Uterus (tissue), 4 donors: Measurements from ENCODE around the gene IFT25. TPM values are rescaled to one million over a fixed set of nuclear protein-coding genes. Genes with fewer than 3 reads are reported as not detected.
A peak's percentile ranks its signal among the peaks of the same experiment; 100 is the strongest.

ENCODE experiments used
- DNase-seq, 2 donors: peaks; one replicate each; pipeline ENCODE4 v3.0.0-alpha.2; 2019 to 2020
- H3K27ac ChIP-seq, 2 donors: fragments of 200-600 bp; sonication (generic); 1 replicate in 1 of 2; 2 replicates in 1 of 2; pipeline ENCODE4 v1.5.1; 2016 to 2018
- H3K27me3 ChIP-seq, 2 donors: fragments of 200-600 bp; sonication (generic); one replicate each; pipeline ENCODE4 v1.5.1; 2018 to 2019; ENCODE audit warnings: control low read depth in 1 of 2
- H3K36me3 ChIP-seq, 2 donors: fragments of 200-600 bp; sonication (generic); one replicate each; pipeline ENCODE4 v1.5.1; 2019; ENCODE audit warnings: control low read depth in 1 of 2
- H3K4me1 ChIP-seq, 2 donors: fragments of 200-600 bp; sonication (generic); one replicate each; pipeline ENCODE4 v1.5.1; 2018 to 2019; ENCODE audit warnings: control low read depth in 1 of 2
- H3K4me3 ChIP-seq, 2 donors: fragments of 200-600 bp; sonication (generic); 1 replicate in 1 of 2; 2 replicates in 1 of 2; pipeline ENCODE4 v1.5.1; 2018 to 2019; ENCODE audit warnings: mild to moderate bottlenecking in 1 of 2
- H3K9me3 ChIP-seq, 2 donors: fragments of 200-600 bp; sonication (generic); one replicate each; pipeline ENCODE4 v1.5.1; 2019; ENCODE audit warnings: control low read depth in 1 of 2
- POLR2A ChIP-seq, 2 donors: fragments of 450-650 bp; IDR thresholded peaks; one replicate each; pipeline ENCODE4 v1.6.1; 2016; ENCODE audit warnings: antibody characterized with exemption in 2 of 2, mild to moderate bottlenecking in 1 of 2, moderate library complexity in 1 of 2
- intact Hi-C: fragments of 100-400 bp; cut with DNase I; formaldehyde crosslinking; loops from one replicate; pipeline ENCODE4 v1.15.1; 2023; ENCODE audit warnings: low total_unique reads
- total RNA-seq, 4 donors: library from RNA; depleted of rRNA in 3 of 4; stranded (reverse); fragments of >200 nt in 3 of 4; gene quantifications; one replicate each; pipeline versions ENCODE4 v1.1.0 to v1.2.4, GENCODE V29; 2014 to 2023
- TF ChIP-seq, protein P1 (sequence below), 4 experiments: fragments of 200-600 bp in 2 of 4; fragments of 450-650 bp in 2 of 4; sonication (generic) in 2 of 4; IDR thresholded peaks; one replicate each; pipeline ENCODE4 v1.5.1; 2016 to 2019; ENCODE audit warnings: antibody characterized with exemption in 4 of 4, mild to moderate bottlenecking in 2 of 4, moderate library complexity in 1 of 4
- donor health status: DM: yes; HTN: yes; CAD: no.

IFT25 gene
- total RNA-seq, 4 donors from 2014 or later = 1.3 to 40.6 (median 28.7) TPM

DNA sequence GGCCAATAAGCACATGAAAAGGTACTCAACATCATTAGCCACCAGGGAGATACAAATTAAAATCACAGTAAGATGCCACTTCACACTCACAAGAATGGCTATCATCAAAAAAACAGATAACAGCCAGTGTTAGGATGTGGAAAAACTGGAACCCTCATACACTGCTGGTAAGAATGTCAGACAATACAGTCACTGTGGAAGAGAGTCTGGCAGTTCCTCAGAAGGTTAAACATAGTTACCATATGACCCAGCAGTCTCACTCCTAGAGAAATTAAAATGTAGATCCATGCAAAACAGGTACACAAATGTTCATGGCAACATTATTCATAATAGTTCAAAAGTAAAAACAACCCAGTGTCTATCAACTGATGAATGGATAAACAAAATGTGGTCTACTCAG, 39.2 kb upstream of the IFT25 start:
- TF ChIP-seq, protein P1, sequence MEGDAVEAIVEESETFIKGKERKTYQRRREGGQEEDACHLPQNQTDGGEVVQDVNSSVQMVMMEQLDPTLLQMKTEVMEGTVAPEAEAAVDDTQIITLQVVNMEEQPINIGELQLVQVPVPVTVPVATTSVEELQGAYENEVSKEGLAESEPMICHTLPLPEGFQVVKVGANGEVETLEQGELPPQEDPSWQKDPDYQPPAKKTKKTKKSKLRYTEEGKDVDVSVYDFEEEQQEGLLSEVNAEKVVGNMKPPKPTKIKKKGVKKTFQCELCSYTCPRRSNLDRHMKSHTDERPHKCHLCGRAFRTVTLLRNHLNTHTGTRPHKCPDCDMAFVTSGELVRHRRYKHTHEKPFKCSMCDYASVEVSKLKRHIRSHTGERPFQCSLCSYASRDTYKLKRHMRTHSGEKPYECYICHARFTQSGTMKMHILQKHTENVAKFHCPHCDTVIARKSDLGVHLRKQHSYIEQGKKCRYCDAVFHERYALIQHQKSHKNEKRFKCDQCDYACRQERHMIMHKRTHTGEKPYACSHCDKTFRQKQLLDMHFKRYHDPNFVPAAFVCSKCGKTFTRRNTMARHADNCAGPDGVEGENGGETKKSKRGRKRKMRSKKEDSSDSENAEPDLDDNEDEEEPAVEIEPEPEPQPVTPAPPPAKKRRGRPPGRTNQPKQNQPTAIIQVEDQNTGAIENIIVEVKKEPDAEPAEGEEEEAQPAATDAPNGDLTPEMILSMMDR (IDR thresholded peaks at IDR 0.05) = no peak
- TF ChIP-seq POLR2A (IDR thresholded peaks at IDR 0.05) = no peak
- Histone ChIP-seq H3K27ac (no peak overlapping the region), H3K4me3 (no peak overlapping the region), H3K27me3 (no peaks in the 10 kb centered on the region), H3K36me3 (no peaks in the 10 kb centered on the region), H3K4me1 (no peaks in the 10 kb centered on the region), H3K9me3 (no peaks in the 10 kb centered on the region)
- intact Hi-C loops = no loop called here
- DNase-seq = no peak

DNA sequence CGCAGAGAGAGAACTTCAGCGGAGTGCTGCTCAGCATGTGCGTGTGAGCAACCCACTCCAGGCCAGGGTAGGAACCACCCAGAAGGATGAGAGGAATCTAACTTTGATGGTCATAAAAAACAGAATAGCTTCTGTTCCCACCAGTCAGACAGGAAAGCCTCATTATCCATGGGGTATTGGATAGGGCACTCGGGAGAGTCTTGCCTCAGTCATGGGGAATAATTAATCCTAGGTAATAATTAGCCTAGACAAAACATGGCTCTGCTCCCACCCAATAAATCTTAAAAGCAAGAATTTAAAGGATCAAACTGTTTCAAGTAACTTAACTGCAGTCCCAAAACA, 37.2 kb upstream of the IFT25 start:
- no peak for DNase-seq
- no peak for TF ChIP-seq POLR2A (IDR thresholded peaks at IDR 0.05)
- TF ChIP-seq, protein P1 (IDR thresholded peaks at IDR 0.05) = no peak
- peak overlapping the region; percentile 31 to 43 for H3K4me3 ChIP-seq
- H3K36me3 ChIP-seq = no peaks in the 10 kb centered on the region
- no peaks in the 10 kb centered on the region for H3K27me3 ChIP-seq
- H3K27ac ChIP-seq = peak overlapping the region; percentile 78 to 85
- intact Hi-C loops = no loop called here
- H3K9me3 ChIP-seq = no peaks in the 10 kb centered on the region
- no peaks in the 10 kb centered on the region for H3K4me1 ChIP-seq

DNA sequence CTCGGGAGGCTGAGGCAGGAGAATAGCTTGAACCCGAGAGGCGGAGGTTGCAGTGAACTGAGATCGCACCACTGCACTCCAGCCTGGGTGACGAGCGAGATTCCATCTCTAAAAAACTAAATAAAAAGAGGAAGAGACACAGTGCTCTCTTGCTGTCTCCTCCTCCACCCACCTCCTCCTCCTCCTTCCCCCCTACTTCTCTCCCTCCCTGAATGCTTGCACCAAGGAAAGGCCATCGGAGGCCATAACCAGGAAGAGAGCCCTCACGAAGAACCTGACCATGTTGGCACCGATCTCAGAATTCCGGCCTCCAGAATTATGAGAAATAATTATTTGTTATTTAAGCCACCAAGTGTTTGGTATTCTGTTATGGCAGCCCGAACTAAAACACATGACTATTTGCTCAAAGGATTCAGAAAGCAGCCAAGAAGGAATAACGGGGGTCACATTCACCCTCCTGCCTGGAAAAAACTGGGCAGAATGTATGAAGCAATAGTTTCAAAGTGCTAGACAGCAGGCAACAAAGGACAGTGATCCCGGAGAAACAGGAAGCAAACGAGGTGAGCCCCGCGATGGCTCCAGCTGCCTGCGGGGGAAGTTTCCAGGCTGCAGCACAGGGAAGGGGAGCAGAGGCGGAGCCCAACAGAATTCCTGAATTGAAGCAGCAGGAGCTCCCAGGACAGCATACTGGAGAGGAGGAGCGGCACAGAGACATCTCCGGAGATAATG, 36.7 kb upstream of the IFT25 start:
- peak; percentile 42 to 54 for DNase-seq
- H3K36me3 ChIP-seq = no peaks in the 10 kb centered on the region
- TF ChIP-seq, protein P1 (IDR thresholded peaks at IDR 0.05) = no peak
- TF ChIP-seq POLR2A (IDR thresholded peaks at IDR 0.05) = no peak
- H3K27me3 ChIP-seq = no peaks in the 10 kb centered on the region
- H3K4me1 ChIP-seq = no peaks in the 10 kb centered on the region
- no peaks in the 10 kb centered on the region for H3K9me3 ChIP-seq
- intact Hi-C loops = no loop called here
- peak overlapping the region; percentile 78 to 85 for H3K27ac ChIP-seq
- H3K4me3 ChIP-seq = peak overlapping the region; percentile 31 to 43

DNA sequence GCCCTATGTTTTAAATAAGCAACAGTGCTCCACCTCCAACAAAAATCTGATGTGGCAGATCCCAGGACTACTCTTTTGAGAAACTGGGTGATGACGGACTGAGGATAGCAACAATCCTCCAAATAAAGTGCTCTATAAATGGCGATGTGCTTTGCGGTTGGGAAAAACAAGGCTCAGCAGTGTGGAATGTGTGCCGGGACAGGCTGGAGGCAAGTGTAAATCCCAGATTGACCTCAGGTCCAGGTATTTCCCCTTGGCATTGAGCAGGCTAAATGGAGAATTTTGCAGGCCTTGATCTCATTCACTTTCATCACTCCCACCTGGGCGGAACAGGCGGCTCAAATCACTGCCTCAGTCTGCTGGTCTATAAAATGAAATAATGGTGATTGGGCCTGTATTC, 35.7 kb upstream of the IFT25 start:
- TF ChIP-seq, protein P1 (IDR thresholded peaks at IDR 0.05) = no peak
- TF ChIP-seq POLR2A (IDR thresholded peaks at IDR 0.05) = no peak
- Histone ChIP-seq H3K4me1 (no peaks in the 10 kb centered on the region), H3K27me3 (no peaks in the 10 kb centered on the region), H3K36me3 (no peaks in the 10 kb centered on the region), H3K4me3 (no peak overlapping the region), H3K9me3 (no peaks in the 10 kb centered on the region), H3K27ac (peak overlapping the region; percentile 78 to 85)
- intact Hi-C loops = no loop called here
- DNase-seq = no peak

DNA sequence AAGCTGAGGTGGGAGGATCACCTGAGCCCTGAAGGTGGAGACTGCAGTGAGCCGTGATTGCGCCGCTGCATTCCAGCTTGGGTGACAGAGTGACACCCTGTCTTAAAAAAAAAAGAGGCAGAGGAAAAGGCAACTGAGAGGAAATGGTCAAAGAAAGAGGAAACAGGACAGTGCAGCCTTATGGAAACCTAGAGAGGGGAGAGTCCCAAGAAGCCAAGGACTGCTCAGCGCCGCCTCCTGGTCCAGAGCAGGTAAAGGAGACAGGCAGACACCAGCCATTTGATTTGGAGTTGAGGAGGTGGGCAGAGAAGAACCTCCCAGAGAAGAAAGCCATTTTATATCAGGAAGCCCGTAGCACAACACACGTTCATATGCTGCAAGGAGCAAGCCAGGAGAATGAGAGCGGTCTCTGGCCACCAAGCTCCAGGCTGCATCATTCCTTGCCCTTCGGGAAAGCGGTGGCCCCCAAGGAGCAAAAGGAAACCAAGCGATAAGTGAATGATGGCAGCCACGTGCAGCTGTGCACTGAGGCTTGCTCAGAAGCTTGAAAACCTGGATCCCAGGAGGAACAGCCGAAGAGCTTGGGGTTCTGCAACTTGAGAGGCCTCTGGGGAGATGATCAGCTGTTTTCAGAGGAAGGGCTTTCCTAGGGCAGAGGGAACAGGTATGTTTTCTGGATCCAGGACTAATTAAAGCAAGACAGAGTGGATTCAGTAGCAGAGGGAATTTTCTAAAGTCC, 34.4 kb upstream of the IFT25 start:
- TF ChIP-seq POLR2A (IDR thresholded peaks at IDR 0.05) = no peak
- TF ChIP-seq, protein P1 (IDR thresholded peaks at IDR 0.05) = no peak
- Histone ChIP-seq H3K27me3 (no peaks in the 10 kb centered on the region), H3K27ac (no peak overlapping the region), H3K4me3 (no peak overlapping the region), H3K4me1 (no peaks in the 10 kb centered on the region), H3K9me3 (no peaks in the 10 kb centered on the region), H3K36me3 (no peaks in the 10 kb centered on the region)
- intact Hi-C loops = no loop called here
- no peak for DNase-seq
